ENCODE data around the gene EPHA3.

Gene EPHA3

GRCh38 chr3:89368846-89369245 is 261.4 kb downstream of the EPHA3 start:
- no peak for DNase-seq

GRCh38 chr3:89372456-89372855 is 265.0 kb downstream of the EPHA3 start:
- DNase-seq: no peak

GRCh38 chr3:89373434-89373833 is 266.0 kb downstream of the EPHA3 start:
- DNase-seq: no peak

- DNase-seq: no peak
Observed at GRCh38 chr3:89375451-89375850, 268.0 kb downstream of the EPHA3 start.

- no peak for DNase-seq
Observed at GRCh38 chr3:89380016-89380415, 272.6 kb downstream of the EPHA3 start.

GRCh38 chr3:89392991-89393390 is 285.6 kb downstream of the EPHA3 start:
- no peak for DNase-seq

- no peak for DNase-seq
Observed at GRCh38 chr3:89395456-89395855, 288.0 kb downstream of the EPHA3 start.

- DNase-seq: no peak
Observed at GRCh38 chr3:89395996-89396395, 288.6 kb downstream of the EPHA3 start.

GRCh38 chr3:89402051-89402450 is 294.6 kb downstream of the EPHA3 start:
- DNase-seq: no peak

- DNase-seq: no peak
Observed at GRCh38 chr3:89405176-89405575, 297.8 kb downstream of the EPHA3 start.

- no peak for DNase-seq
Observed at GRCh38 chr3:89405593-89405992, 298.2 kb downstream of the EPHA3 start.

GRCh38 chr3:89411201-89411600 is 303.8 kb downstream of the EPHA3 start:
- DNase-seq: no peak

GRCh38 chr3:89414270-89414669 is 306.8 kb downstream of the EPHA3 start:
- DNase-seq: no peak

GRCh38 chr3:89419647-89420241 is 312.3 kb downstream of the EPHA3 start:
- no peak for DNase-seq

- DNase-seq: no peak
Observed at GRCh38 chr3:89426060-89426459, 318.6 kb downstream of the EPHA3 start.

GRCh38 chr3:89434621-89435380 is 327.4 kb downstream of the EPHA3 start:
- DNase-seq: no peak

GRCh38 chr3:89436846-89437245 is 329.4 kb downstream of the EPHA3 start:
- no peak for DNase-seq

- no peak for DNase-seq
Observed at GRCh38 chr3:89440386-89440785, 333.0 kb downstream of the EPHA3 start.

- no peak for DNase-seq
Observed at GRCh38 chr3:89441141-89441540, 333.7 kb downstream of the EPHA3 start.

- no peak for DNase-seq
Observed at GRCh38 chr3:89446593-89446992, 339.2 kb downstream of the EPHA3 start.

- no peak for DNase-seq
Observed at GRCh38 chr3:89447243-89447642, 339.8 kb downstream of the EPHA3 start.

- no peak for DNase-seq
Observed at GRCh38 chr3:89449086-89449485, 341.7 kb downstream of the EPHA3 start.

GRCh38 chr3:89452066-89452465 is 344.6 kb downstream of the EPHA3 start:
- DNase-seq: no peak

- no peak for DNase-seq
Observed at GRCh38 chr3:89455240-89455639, 347.8 kb downstream of the EPHA3 start.

GRCh38 chr3:89467898-89468363 is 360.5 kb downstream of the EPHA3 start:
- no peak for DNase-seq
